ENCODE measurements around the gene EXD1.

Gene EXD1

DNA sequence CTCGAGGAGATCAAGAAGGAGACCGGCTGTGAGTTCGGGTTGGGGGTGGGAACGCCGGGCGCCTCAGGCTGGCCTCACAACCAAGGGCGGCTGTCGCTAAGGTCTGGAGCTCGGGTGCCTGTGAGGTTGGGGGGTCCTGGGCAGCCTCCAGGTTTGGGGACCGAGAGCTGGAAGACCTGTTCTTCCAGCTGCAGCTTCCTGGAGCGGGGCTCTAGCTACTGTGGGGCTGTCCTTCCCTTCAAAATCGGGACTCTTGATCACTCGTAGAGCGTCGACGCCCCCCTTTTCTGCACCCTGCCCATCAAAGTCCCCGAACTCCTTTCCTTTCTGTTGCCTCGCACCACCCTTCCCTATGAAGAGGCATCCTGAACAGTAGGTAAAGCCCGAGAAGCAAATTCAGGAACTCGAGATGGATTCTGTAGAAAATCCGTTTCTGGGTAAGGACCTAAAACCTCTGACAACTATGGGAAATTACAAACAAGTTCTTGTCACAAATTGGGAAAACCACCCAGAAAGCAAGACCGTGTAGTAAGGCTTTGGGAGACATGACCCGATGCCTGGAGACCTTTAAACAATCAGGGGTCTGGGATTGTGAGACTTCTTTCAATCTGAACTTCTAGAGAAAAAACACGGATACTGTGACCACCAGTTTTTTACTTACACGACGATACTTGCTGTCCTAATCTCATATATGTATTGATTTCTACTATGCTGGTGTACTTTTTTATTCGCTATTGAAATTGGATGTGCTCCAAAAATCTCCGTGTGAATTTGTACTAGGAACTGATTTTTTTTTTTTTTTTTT lies 1.1 kb upstream of the EXD1 start:
- no peak for DNase-seq

- DNase-seq, result no peak
These were observed 260 bp downstream of the EXD1 start for GRCh38 chr15:41230345-41230649.

DNA sequence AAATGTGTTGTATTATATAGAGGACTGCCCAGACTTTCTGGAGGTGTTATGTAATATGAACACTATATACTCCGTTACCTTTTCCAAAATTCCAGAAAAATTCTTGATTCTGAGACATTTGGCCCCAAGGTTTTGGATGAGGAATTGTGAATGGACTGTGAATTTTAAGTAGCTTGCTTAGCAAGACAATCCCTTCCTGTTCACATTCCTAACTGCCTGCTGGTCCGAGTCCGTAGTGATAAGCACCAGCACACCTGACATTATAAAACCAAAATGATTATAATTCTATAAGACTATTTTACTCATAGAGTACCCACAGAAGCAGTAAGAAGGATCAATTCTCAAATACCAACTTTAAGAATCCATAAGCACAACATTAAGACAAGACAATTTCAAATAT lies 11.2 kb downstream of the EXD1 start:
- no peak for DNase-seq

DNA sequence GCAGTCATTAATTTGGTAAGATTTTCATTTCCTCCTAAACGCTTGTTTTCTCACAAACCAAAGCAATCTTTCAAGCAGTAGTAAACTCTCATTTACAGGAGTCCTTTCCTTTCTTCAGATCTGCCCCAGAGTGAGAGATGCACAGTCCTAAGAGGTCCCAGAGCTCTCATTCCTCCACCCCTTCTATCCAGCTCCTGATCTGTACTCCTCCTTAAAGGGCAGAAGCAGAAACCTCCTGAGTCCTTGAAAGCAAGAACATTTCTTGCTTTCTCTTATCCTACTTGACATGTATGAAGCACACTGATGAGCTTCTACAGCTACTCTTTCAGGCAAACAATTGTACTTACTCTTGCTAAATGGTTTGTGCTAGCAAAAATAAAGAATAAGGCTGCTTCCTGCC lies 11.7 kb downstream of the EXD1 start:
- no peak for DNase-seq

DNA sequence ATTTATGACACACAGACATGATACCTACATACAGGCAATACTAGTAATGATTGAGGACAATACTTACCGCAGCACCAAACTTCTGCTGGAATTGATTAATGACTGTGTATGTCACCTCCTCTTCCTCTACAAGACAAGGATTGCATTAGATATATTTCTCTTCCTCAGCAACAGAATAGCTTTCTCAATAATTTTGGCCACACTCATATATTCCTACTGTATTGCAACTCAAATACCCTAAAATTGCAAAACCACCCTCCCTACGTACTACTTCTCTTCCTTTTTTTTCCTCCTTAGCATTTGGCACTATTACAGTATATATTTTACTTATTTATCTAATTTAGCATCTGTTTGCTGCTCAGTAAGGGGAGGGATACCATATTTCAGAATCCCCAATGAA lies 14.8 kb downstream of the EXD1 start:
- no peak for DNase-seq

GRCh38 chr15:41207687-41208448 lies 22.7 kb downstream of the EXD1 start:
- no peak for DNase-seq

GRCh38 chr15:41205315-41205714 lies 25.2 kb downstream of the EXD1 start:
- DNase-seq, result no peak

DNA sequence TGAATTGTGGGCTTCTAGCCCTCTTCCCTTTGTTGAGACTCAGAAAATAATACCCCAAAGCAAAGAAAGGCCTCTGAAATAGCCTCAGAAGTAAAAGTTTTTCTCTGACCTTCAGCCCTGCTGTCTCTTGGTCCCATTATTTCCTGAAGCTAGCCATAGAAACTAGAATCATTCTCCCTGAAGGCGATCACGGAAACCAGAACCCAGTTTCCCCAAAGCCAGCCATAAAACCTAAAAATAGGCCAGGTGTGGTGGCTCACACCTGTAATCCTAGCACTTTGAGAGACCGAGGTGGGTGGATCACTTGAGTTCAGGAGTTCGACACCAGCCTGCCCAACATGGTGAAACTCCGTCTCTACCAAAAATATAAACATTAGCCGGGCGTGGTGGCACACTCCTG lies 27.2 kb downstream of the EXD1 start:
- no peak for DNase-seq

DNA sequence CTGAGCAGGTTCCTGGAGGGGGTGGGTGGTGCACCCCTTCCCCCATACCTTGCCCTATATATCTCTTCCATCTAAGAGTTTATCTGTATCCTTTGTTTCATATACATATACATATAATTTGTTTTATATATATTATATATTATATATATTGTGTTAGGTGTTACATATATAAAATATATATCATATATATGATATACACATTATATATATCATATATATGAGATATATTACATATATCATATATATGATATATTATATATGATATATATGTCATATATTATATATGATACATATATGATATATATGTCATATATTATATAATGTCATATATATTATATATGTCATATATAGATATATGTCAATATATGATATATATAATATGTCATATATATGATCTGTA lies 31.1 kb downstream of the EXD1 start:
- DNase-seq, result no peak

- no peak for DNase-seq
These were observed 36.1 kb downstream of the EXD1 start for GRCh38 chr15:41194444-41194843.

GRCh38 chr15:41183581-41183980 lies 47.0 kb downstream of the EXD1 start:
- no peak for DNase-seq

DNA sequence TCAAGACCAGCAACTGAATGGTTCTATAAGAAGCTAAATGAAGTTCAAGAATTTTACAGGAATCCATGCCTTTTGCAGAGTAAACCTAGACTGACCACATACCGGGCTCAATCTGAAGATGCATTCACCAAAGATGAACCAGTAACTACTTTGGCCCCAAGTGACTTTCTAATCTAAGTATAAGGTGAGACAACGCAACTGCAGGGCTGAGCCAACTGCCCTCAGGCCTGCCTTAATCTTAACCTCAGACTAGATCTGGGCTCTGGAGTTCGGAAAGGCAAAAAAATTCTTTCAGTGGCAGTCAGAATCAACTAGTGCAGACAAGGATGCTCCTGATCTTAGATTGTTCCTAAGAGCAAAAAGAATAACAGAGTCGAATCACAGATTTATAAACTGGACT lies 48.3 kb downstream of the EXD1 start:
- DNase-seq, result no peak

DNA sequence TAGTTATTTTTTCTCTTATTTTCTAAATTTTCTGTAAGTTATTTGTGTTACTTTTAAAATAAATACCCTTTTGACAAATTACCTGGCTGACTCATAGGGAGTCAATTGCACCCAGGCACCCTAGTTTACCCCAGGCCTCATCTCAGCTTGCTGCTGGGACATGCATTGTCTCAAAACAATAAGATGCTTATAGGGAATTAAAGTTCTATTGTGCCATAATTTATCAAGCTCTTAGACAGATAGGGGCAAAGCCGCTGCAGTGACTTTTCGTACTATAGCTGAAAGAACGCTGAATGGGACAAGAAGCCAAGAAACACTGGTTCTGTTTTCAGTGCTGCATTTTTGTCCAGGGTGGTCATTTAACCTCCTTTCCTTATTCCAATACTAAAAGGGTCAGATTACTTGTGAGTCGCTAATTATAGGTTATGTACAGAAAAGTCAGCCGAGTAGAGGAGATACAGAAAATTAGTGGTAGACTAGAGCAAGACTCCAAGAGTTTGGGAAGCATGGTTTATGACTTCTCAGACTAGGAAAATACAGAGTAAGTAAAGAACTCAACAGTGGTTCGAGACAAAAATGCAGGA lies 50.3 kb downstream of the EXD1 start:
- DNase-seq, result no peak

DNA sequence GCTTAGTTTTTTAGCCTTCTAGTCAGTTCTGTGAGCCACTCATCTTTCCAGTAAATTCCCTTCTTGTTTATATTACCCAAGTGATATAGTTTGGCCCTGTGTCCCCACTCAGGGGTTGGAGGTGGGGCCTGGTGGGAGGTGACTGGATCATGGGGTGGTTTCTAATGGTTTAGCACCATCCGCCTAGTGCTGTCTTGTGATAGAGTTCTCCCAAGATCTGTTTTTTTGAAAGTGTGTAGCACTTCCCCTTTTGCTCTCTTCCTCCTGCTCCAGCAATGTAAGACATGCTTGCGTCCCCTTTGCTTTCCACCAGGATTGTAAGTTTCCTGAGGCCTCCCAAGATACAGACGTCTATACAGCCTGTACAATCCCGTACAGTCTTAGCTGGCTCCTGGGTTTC lies 60.8 kb downstream of the EXD1 start:
- no peak for DNase-seq

GRCh38 chr15:41169086-41169485 lies 61.5 kb downstream of the EXD1 start:
- no peak for DNase-seq

- no peak for DNase-seq
These were observed 68.8 kb downstream of the EXD1 start for GRCh38 chr15:41161736-41162135.

GRCh38 chr15:41161336-41161735 lies 69.2 kb downstream of the EXD1 start:
- no peak for DNase-seq

DNA sequence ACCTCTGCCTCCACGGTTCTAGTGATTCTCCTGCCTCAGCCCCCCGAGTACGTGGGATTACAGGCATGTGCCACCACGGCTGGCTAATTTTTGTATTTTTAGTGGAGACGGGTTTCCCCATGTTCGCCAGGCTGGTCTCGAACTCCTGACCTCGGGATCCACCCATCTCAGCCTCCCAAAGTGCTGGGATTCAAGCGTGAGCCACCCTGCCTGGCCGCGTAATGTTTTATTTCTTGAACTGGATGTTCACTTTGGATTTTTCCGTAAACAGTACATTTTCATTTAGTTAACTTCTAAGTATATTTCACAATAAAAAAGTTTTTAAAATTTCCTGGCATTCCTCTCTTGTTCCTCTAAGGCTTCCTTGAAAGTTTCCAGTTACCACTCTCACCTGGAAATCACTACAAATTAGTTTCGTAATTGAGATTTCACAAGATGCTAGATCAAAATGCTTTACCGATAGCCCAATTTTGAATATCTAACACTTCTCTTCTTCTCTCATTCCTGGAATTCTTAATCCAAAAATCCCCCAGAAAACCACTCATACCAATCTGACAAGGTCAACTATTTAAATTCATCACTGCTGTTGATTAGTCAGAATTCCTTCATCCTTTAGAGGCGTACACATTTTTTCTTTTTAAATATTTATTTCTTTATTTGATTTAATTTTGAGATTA lies 69.8 kb downstream of the EXD1 start:
- DNase-seq, result no peak

GRCh38 chr15:41154412-41154811 lies 76.1 kb downstream of the EXD1 start:
- no peak for DNase-seq

GRCh38 chr15:41153733-41154132 lies 76.8 kb downstream of the EXD1 start:
- no peak for DNase-seq

DNA sequence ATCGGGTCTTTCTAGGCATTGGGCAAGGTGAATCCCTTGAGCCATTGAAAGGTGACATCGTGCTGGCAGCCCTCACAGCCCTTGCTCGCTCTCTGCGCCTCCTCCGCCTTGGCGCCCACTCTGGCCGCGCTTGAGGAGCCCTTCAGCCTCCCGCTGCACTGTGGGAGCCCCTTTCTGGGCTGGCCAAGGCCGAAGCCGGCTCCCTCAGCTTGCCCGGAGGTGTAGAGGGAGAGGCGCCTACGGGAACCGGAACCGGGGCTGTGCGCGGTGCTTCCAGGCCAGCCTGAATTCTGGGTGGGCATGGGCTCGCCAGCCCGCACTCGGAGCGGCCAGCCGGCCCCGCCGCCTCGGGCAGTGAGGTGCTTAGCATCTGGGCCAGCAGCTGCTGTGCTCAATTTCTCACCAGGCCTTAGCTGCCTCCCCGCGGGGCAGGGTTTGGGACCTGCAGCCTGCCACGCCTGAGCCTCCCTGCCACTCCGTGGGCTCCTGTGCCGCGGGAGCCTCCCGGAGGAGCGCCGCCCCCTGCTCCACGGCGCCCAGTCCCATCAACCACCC lies 79.0 kb downstream of the EXD1 start:
- no peak for DNase-seq

- no peak for DNase-seq
These were observed 80.3 kb downstream of the EXD1 start for GRCh38 chr15:41150279-41150678.

- DNase-seq, result no peak
These were observed 82.5 kb downstream of the EXD1 start for GRCh38 chr15:41148065-41148464.

Data from NCI-H526 treated with DMSO at 0.1 percent for 48 hours (cell line).